Spleen (tissue), 11 donors: ENCODE results near the gene CD164. TPM values are rescaled to one million over a fixed set of nuclear protein-coding genes. Genes with fewer than 3 reads are reported as not detected.

ENCODE experiments used
- DNase-seq: peaks from one replicate; pipeline ENCODE4 v3.0.0-alpha.2; 2020
- H3K27ac ChIP-seq, 8 donors: fragments of 200-600 bp; sonication (generic) in 7 of 8; 1 replicate in 4 of 8; 2 replicates in 4 of 8; pipeline versions ENCODE4 v1.5.0 to v1.8.0; 2016 to 2021; ENCODE audit warnings: inconsistent platforms in 4 of 8, mild to moderate bottlenecking in 4 of 8, moderate library complexity in 1 of 8
- H3K27me3 ChIP-seq, 7 donors: fragments of 200-600 bp; sonication (generic) in 6 of 7; replicated peaks in 1 of 7; 1 replicate in 4 of 7; 2 replicates in 3 of 7; pipeline versions ENCODE4 v1.5.0 to v1.8.0; 2016 to 2021; ENCODE audit warnings: inconsistent platforms in 3 of 7, mild to moderate bottlenecking in 1 of 7
- H3K36me3 ChIP-seq, 6 donors: fragments of 200-600 bp; sonication (generic) in 5 of 6; 1 replicate in 4 of 6; 2 replicates in 2 of 6; pipeline versions ENCODE4 v1.5.0 to v1.8.0; 2016 to 2021; ENCODE audit warnings: inconsistent platforms in 2 of 6
- H3K4me1 ChIP-seq, 6 donors: fragments of 200-600 bp; sonication (generic) in 5 of 6; 1 replicate in 3 of 6; 2 replicates in 3 of 6; pipeline versions ENCODE4 v1.5.0 to v1.8.0; 2016 to 2021; ENCODE audit warnings: inconsistent platforms in 3 of 6
- H3K4me3 ChIP-seq, 8 donors: fragments of 200-600 bp; sonication (generic) in 7 of 8; 1 replicate in 4 of 8; 2 replicates in 4 of 8; pipeline versions ENCODE4 v1.5.0 to v1.8.0; 2016 to 2021; ENCODE audit warnings: inconsistent platforms in 4 of 8, mild to moderate bottlenecking in 4 of 8, moderate library complexity in 2 of 8
- H3K9me3 ChIP-seq, 8 donors: fragments of 200-600 bp; sonication (generic) in 7 of 8; 1 replicate in 4 of 8; 2 replicates in 4 of 8; pipeline versions ENCODE4 v1.5.0 to v1.8.0; 2016 to 2021; ENCODE audit warnings: inconsistent platforms in 4 of 8
- CTCF ChIP-seq, 11 experiments: fragments of 200-600 bp in 7 of 11; fragments of 450-650 bp in 4 of 11; sonication (generic) in 4 of 11; IDR thresholded peaks in 8 of 11; conservative IDR thresholded peaks in 3 of 11; 1 replicate in 7 of 11; 2 replicates in 4 of 11; pipeline versions ENCODE4 v1.4.0 to v1.8.0; 2016 to 2021; ENCODE audit warnings: antibody characterized with exemption in 11 of 11, inconsistent platforms in 4 of 11, mild to moderate bottlenecking in 1 of 11
- POLR2A ChIP-seq, 3 donors: fragments of 450-650 bp; IDR thresholded peaks; one replicate each; pipeline ENCODE4 v1.5.1; 2017; ENCODE audit warnings: antibody characterized with exemption in 3 of 3, mild to moderate bottlenecking in 1 of 3
- POLR2AphosphoS5 ChIP-seq, 3 donors: sonication (generic); formaldehyde crosslinking; IDR thresholded peaks; one replicate each; pipeline ENCODE4 v1.5.1; 2017; ENCODE audit warnings: antibody characterized with exemption in 3 of 3
- WGBS, 5 donors: extraction: QIAGEN DNeasy Blood & Tissue Kit in 3 of 5; methylation state at CpG; one replicate each; pipeline versions ENCODE4 v1.1.5 to v1.1.7; 2013 to 2018; 5-methylcytosine and 5-hydroxymethylcytosine counted together
- intact Hi-C: fragments of 100-400 bp; cut with DNase I; formaldehyde crosslinking; loops from one replicate; pipeline ENCODE4 v1.15.0; 2023; ENCODE audit warnings: low total_unique reads
- polyA plus RNA-seq, 3 donors: library from polyadenylated mRNA; stranded (reverse); fragments of 200-250 nt; gene quantifications; one replicate each; pipeline ENCODE4 v1.2.1, GENCODE V29; 2013
- total RNA-seq, 7 donors: library from RNA; depleted of rRNA in 3 of 7; stranded (reverse); fragments of >200 nt in 3 of 7; fragmentation: NEBNext Ultra II Directional in 4 of 7; extraction: Animal tissue kit (Norgen Biotek cat#: 25700) in 4 of 7; gene quantifications; one replicate each; pipeline versions ENCODE4 v1.1.0 to v1.2.1, GENCODE V29; 2016 to 2021
- donor health status: healthy with polysubstance abuse.
- donor health status: DM: no; HTN: no; CAD: no; lungs with moderate emphysema.
- donor health status: DM: no; HTN: no; CAD: no.
- donor health status: Bipolar disorder and iron deficiency.
- donor health status: healthy.
- donor health status: DM: no; HTN: no; CAD: no.
- donor health status: DM: yes; HTN: yes; CAD: no.

The CD164 gene
- total and polyA plus RNA-seq, 10 donors, result 79.4 to 249 (median 210) TPM

- H3K4me3 ChIP-seq, result peak overlapping the region in 7 of 8 donors; percentile 83 to 96 (median 89)
- intact Hi-C loops, result loop anchor here (5.0 to 10.0 kb wide), 2 partner anchors 61 to 196 kb away; partner anchors contain the start of genes PPIL6 and SMPD2
- 12 to 23% (median 19%) methylated on average over 5 of the region's 5 CpGs for WGBS, 5 donors
- DNase-seq, result no peak
- H3K27ac ChIP-seq, result peak overlapping the region; percentile 94 to 100 (median 100)
- no peaks in the 10 kb centered on the region for H3K9me3 ChIP-seq
- TF ChIP-seq POLR2AphosphoS5 (IDR thresholded peaks at IDR 0.05) (no peak), CTCF (IDR thresholded peaks at IDR 0.05 in 8 of 11, conservative IDR thresholded peaks at IDR 0.05 in 3 of 11) (peak in 2 of 11 experiments; percentile 3 to 13), POLR2A (IDR thresholded peaks at IDR 0.05) (no peak)
- H3K27me3 ChIP-seq, result no peaks in the 10 kb centered on the region
- H3K4me1 ChIP-seq, result peaks cover 25 to 60% (median 42%) of the 10 kb centered on the region in 6 donors
- H3K36me3 ChIP-seq, result peaks cover 0 to 10% (median 0%) of the 10 kb centered on the region in 6 donors
Measured at GRCh38 chr6:109383438-109383940, 1.2 kb upstream of the CD164 start.

- intact Hi-C loops, result loop anchor here (5.0 to 10.0 kb wide), 2 partner anchors 62 to 196 kb away; partner anchors contain the start of genes PPIL6 and SMPD2
- WGBS, 5 donors, result 0 to 1% (median 0%) methylated on average over 32 to 42 of the region's 42 CpGs
- TF ChIP-seq POLR2AphosphoS5 (IDR thresholded peaks at IDR 0.05), result peak in 2 of 3 donors; percentile 45 to 77
- TF ChIP-seq POLR2A (IDR thresholded peaks at IDR 0.05), result peak in 2 of 3 donors; percentile 3 to 56
- TF ChIP-seq CTCF (IDR thresholded peaks at IDR 0.05 in 8 of 11, conservative IDR thresholded peaks at IDR 0.05 in 3 of 11), result peak in 10 of 11 experiments; percentile 6 to 70 (median 57)
- peaks cover 0 to 17% (median 1%) of the 10 kb centered on the region in 6 donors for H3K36me3 ChIP-seq
- H3K27me3 ChIP-seq, result no peaks in the 10 kb centered on the region
- no peaks in the 10 kb centered on the region for H3K9me3 ChIP-seq
- peak overlapping the region; percentile 94 to 100 (median 100) for H3K27ac ChIP-seq
- peak; percentile 99 for DNase-seq
- peak overlapping the region; percentile 83 to 96 (median 88) for H3K4me3 ChIP-seq
- peaks cover 32 to 67% (median 48%) of the 10 kb centered on the region in 6 donors for H3K4me1 ChIP-seq
Measured at GRCh38 chr6:109382576-109383437, 540 bp upstream of the CD164 start.

- no peak for DNase-seq
- Histone ChIP-seq H3K4me3 (peak overlapping the region; percentile 83 to 96 (median 88)), H3K27me3 (no peaks in the 10 kb centered on the region), H3K4me1 (peaks cover 39 to 79% (median 63%) of the 10 kb centered on the region in 6 donors), H3K27ac (peak overlapping the region; percentile 94 to 100 (median 100)), H3K36me3 (peaks cover 0 to 33% (median 16%) of the 10 kb centered on the region in 6 donors), H3K9me3 (no peaks in the 10 kb centered on the region)
- intact Hi-C loops, result loop anchor here (5.0 to 10.0 kb wide), 2 partner anchors 64 to 194 kb away; partner anchors contain the start of genes PPIL6 and SMPD2
- 0 to 1% (median 1%) methylated on average over 25 of the region's 25 CpGs for WGBS, 5 donors
- TF ChIP-seq CTCF (IDR thresholded peaks at IDR 0.05 in 8 of 11, conservative IDR thresholded peaks at IDR 0.05 in 3 of 11) (no peak), POLR2AphosphoS5 (IDR thresholded peaks at IDR 0.05) (peak in 1 of 3 donors; percentile 38)
Measured at GRCh38 chr6:109381061-109381746, 1.1 kb downstream of the CD164 start.
